GM10266 (cell line): ENCODE measurements around the gene RFFL.

ENCODE experiments used
- DNase-seq: peaks from one replicate; pipeline ENCODE4 v3.0.0; 2012; ENCODE audit errors: extremely low spot score
- CTCF ChIP-seq: IDR thresholded peaks from 2 replicates; pipeline ENCODE4 v1.5.1; 2012; ENCODE audit warnings: mild to moderate bottlenecking, low read depth; ENCODE audit not compliant: control insufficient read depth, insufficient read depth; ENCODE audit errors: missing control alignments

The RFFL gene

GRCh38 chr17:35087731-35088355 lies 24.3 kb upstream of the RFFL start:
- TF ChIP-seq CTCF = no peak
- peak; percentile 25 for DNase-seq

- no peak for DNase-seq
- TF ChIP-seq CTCF = no peak
Observed at GRCh38 chr17:35086931-35087573, 23.5 kb upstream of the RFFL start.

- no peak for TF ChIP-seq CTCF
- DNase-seq = no peak
Observed at GRCh38 chr17:35086164-35086563, 22.7 kb upstream of the RFFL start.

- no peak for DNase-seq
- TF ChIP-seq CTCF = no peak
Observed at GRCh38 chr17:35084987-35085386, 21.5 kb upstream of the RFFL start.

GRCh38 chr17:35083071-35083470 lies 19.6 kb upstream of the RFFL start:
- no peak for DNase-seq
- no peak for TF ChIP-seq CTCF

- no peak for TF ChIP-seq CTCF
- DNase-seq = peak; percentile 16
Observed at GRCh38 chr17:35082073-35082657, 18.7 kb upstream of the RFFL start.

GRCh38 chr17:35081638-35082037 lies 18.1 kb upstream of the RFFL start:
- DNase-seq = no peak
- TF ChIP-seq CTCF = no peak
